Colonic mucosa (tissue), 4 donors: ENCODE data around the gene PLD6. TPM values are rescaled to one million over a fixed set of nuclear protein-coding genes. Genes with fewer than 3 reads are reported as not detected.
"Not testable (repeated sequence)": the region's sequence is repeated elsewhere in the genome, so short reads cannot be mapped to it uniquely, and the experiment has no call there.

Experiments
- DNase-seq: peaks from one replicate; pipeline ENCODE4 v3.0.0-alpha.2; 2020
- H3K27ac ChIP-seq: fragments of 200-600 bp; one replicate; pipeline ENCODE4 v1.8.0; 2021
- H3K27me3 ChIP-seq: fragments of 200-600 bp; one replicate; pipeline ENCODE4 v1.8.0; 2021
- H3K36me3 ChIP-seq: fragments of 200-600 bp; one replicate; pipeline ENCODE4 v1.8.0; 2021
- H3K4me1 ChIP-seq: fragments of 200-600 bp; one replicate; pipeline ENCODE4 v1.8.0; 2021; ENCODE audit warnings: mild to moderate bottlenecking
- H3K4me3 ChIP-seq: fragments of 200-600 bp; one replicate; pipeline ENCODE4 v1.8.0; 2021
- H3K9ac ChIP-seq, 2 donors: one replicate each; pipeline ENCODE4 v1.7.0; 2013; ENCODE audit warnings: control low read depth in 2 of 2, low read depth in 2 of 2, low read length in 2 of 2
- H3K9me3 ChIP-seq: fragments of 200-600 bp; one replicate; pipeline ENCODE4 v1.8.0; 2021
- CTCF ChIP-seq: fragments of 200-600 bp; IDR thresholded peaks from one replicate; pipeline ENCODE4 v1.8.0; 2022; ENCODE audit warnings: antibody characterized with exemption, mild to moderate bottlenecking
- intact Hi-C: fragments of 100-400 bp; cut with DNase I; formaldehyde crosslinking; loops from one replicate; pipeline ENCODE4 v1.14.1; 2022
- total RNA-seq, 2 donors: library from RNA; stranded (reverse); fragmentation: NEBNext Ultra II Directional in 1 of 2; extraction: Animal tissue kit (Norgen Biotek cat#: 25700) in 1 of 2; gene quantifications; one replicate each; pipeline ENCODE4 v1.2.1, GENCODE V29; 2021
- donor health status: healthy.
- donor health status: DM: no; HTN: no; CAD: no.
- donor health status: DM: no; HTN: no; CAD: no.

PLD6 gene
- total RNA-seq, 2 donors from 2014 or later, result 1.3 to 1.4 TPM

GRCh38 chr17:17189559-17189958 lies 16.6 kb downstream of the PLD6 start:
- TF ChIP-seq CTCF, result no peak
- Histone ChIP-seq H3K9ac (no peak overlapping the region), H3K36me3 (no peaks in the 10 kb centered on the region), H3K27me3 (no peaks in the 10 kb centered on the region), H3K9me3 (no peaks in the 10 kb centered on the region), H3K4me1 (no peaks in the 10 kb centered on the region), H3K27ac (no peak overlapping the region), H3K4me3 (no peak overlapping the region)
- DNase-seq, result no peak
- intact Hi-C loops, result no loop called here

- H3K4me3 ChIP-seq, result no peak overlapping the region
- intact Hi-C loops, result no loop called here
- H3K4me1 ChIP-seq, result no peaks in the 10 kb centered on the region
- no peaks in the 10 kb centered on the region for H3K36me3 ChIP-seq
- DNase-seq, result no peak
- TF ChIP-seq CTCF, result no peak
- H3K9me3 ChIP-seq, result no peaks in the 10 kb centered on the region
- H3K27me3 ChIP-seq, result no peaks in the 10 kb centered on the region
- H3K27ac ChIP-seq, result no peak overlapping the region
- H3K9ac ChIP-seq, result no peak overlapping the region
Observed at GRCh38 chr17:17188586-17188985, 17.5 kb downstream of the PLD6 start.

- no peaks in the 10 kb centered on the region for H3K4me1 ChIP-seq
- DNase-seq, result no peak
- H3K9me3 ChIP-seq, result no peaks in the 10 kb centered on the region
- no peak overlapping the region for H3K4me3 ChIP-seq
- TF ChIP-seq CTCF, result no peak
- H3K27ac ChIP-seq, result no peak overlapping the region
- intact Hi-C loops, result no loop called here
- no peak overlapping the region for H3K9ac ChIP-seq
- H3K36me3 ChIP-seq, result no peaks in the 10 kb centered on the region
- no peaks in the 10 kb centered on the region for H3K27me3 ChIP-seq
Observed at GRCh38 chr17:17186551-17187505, 19.3 kb downstream of the PLD6 start.

- no peaks in the 10 kb centered on the region for H3K4me1 ChIP-seq
- H3K9ac ChIP-seq, result no peak overlapping the region
- H3K4me3 ChIP-seq, result no peak overlapping the region
- intact Hi-C loops, result no loop called here
- TF ChIP-seq CTCF, result no peak
- no peaks in the 10 kb centered on the region for H3K27me3 ChIP-seq
- no peak for DNase-seq
- H3K27ac ChIP-seq, result no peak overlapping the region
- no peaks in the 10 kb centered on the region for H3K36me3 ChIP-seq
- no peaks in the 10 kb centered on the region for H3K9me3 ChIP-seq
Observed at GRCh38 chr17:17186051-17186450, 20.1 kb downstream of the PLD6 start.

GRCh38 chr17:17184985-17185757 lies 21.0 kb downstream of the PLD6 start:
- H3K9me3 ChIP-seq, H3K4me1 ChIP-seq, H3K27me3 ChIP-seq, intact Hi-C loops, H3K36me3 ChIP-seq, H3K27ac ChIP-seq, H3K4me3 ChIP-seq, H3K9ac ChIP-seq, DNase-seq: not testable (repeated sequence)
